Ovary (tissue), 9 donors: ENCODE results near the gene TCIRG1. TPM values are rescaled to one million over a fixed set of nuclear protein-coding genes. Genes with fewer than 3 reads are reported as not detected.

ENCODE experiments used
- DNase-seq, 5 donors: peaks; one replicate each; pipeline ENCODE4 v3.0.0-alpha.2; 2019 to 2020
- H3K27ac ChIP-seq, 2 donors: fragments of 200-600 bp; one replicate each; pipeline versions ENCODE4 v1.5.1 to v1.8.0; 2019 to 2022
- H3K27me3 ChIP-seq: fragments of 200-600 bp; one replicate; pipeline ENCODE4 v1.8.0; 2022
- H3K36me3 ChIP-seq: fragments of 200-600 bp; sonication (generic); one replicate; pipeline ENCODE4 v1.5.1; 2019
- H3K4me1 ChIP-seq: one replicate; pipeline ENCODE4 v1.8.1; 2013; ENCODE audit warnings: mild to moderate bottlenecking, moderate library complexity; ENCODE audit not compliant: insufficient read depth
- H3K4me3 ChIP-seq: fragments of 200-600 bp; sonication (generic); one replicate; pipeline ENCODE4 v1.5.1; 2017
- H3K9me3 ChIP-seq, 2 donors: fragments of 200-600 bp in 1 of 2; sonication (generic) in 1 of 2; one replicate each; pipeline versions ENCODE4 v1.5.1 to v1.8.1; 2013 to 2019; ENCODE audit warnings: mild to moderate bottlenecking in 1 of 2, moderate library complexity in 1 of 2
- CTCF ChIP-seq, 3 donors: fragments of 450-650 bp in 2 of 3; fragments of 200-600 bp in 1 of 3; IDR thresholded peaks; one replicate each; pipeline versions ENCODE4 v1.5.1 to v1.8.0; 2016 to 2022; ENCODE audit warnings: antibody characterized with exemption in 3 of 3, mild to moderate bottlenecking in 1 of 3
- EP300 ChIP-seq: sonication (generic); formaldehyde crosslinking; IDR thresholded peaks from one replicate; pipeline ENCODE4 v1.6.1; 2017; ENCODE audit warnings: antibody characterized with exemption
- POLR2A ChIP-seq: fragments of 450-650 bp; IDR thresholded peaks from one replicate; pipeline ENCODE4 v1.6.1; 2017; ENCODE audit warnings: antibody characterized with exemption, mild to moderate bottlenecking, moderate library complexity
- WGBS, 3 donors: extraction: QIAGEN DNeasy Blood & Tissue Kit in 1 of 3; methylation state at CpG; one replicate each; pipeline versions ENCODE4 v1.1.5 to v1.1.7; 2013 to 2017; 5-methylcytosine and 5-hydroxymethylcytosine counted together
- intact Hi-C, 4 donors: fragments of 100-400 bp; cut with DNase I; formaldehyde crosslinking; loops; one replicate each; pipeline versions ENCODE4 v1.11.0 to v1.15.1; 2022 to 2023
- polyA plus RNA-seq, 2 donors: library from polyadenylated mRNA; stranded (reverse); fragments of 200-250 nt in 1 of 2; fragments of 350-450 nt in 1 of 2; fragmentation: Illumina TruSeq in 1 of 2; extraction: RNeasy Lipid Tissue Mini Kit (QIAGEN cat#74804) in 1 of 2; gene quantifications; one replicate each; pipeline ENCODE4 v1.2.3, GENCODE V29; 2013 to 2014
- total RNA-seq, 7 donors: library from RNA; depleted of rRNA in 2 of 7; stranded (reverse); fragments of >200 nt in 2 of 7; fragmentation: NEBNext Ultra II Directional in 3 of 7; extraction: Animal tissue kit (Norgen Biotek cat#: 25700) in 3 of 7; gene quantifications; one replicate each; pipeline versions ENCODE4 v1.1.0 to v1.2.4, GENCODE V29; 2016 to 2023
- donor health status: DM: no; HTN: no; CAD: no; lungs with moderate emphysema.
- donor health status: DM: no; HTN: no; CAD: no.
- donor health status: Bipolar disorder and iron deficiency.
- donor health status: DM: yes; HTN: yes; CAD: no.
- donor health status: DM: no; HTN: no; CAD: no.
- donor health status: DM: yes; HTN: yes; CAD: no.

TCIRG1 gene
- total and polyA plus RNA-seq, 9 donors = 2.2 to 109 (median 77.4) TPM

- WGBS, 3 donors = 97 to 98% (median 98%) methylated on average over 8 of the region's 8 CpGs
- Histone ChIP-seq H3K4me1 (peaks cover 3% of the 10 kb centered on the region), H3K9me3 (no peaks in the 10 kb centered on the region), H3K36me3 (no peaks in the 10 kb centered on the region), H3K27me3 (no peaks in the 10 kb centered on the region), H3K27ac (no peak overlapping the region), H3K4me3 (no peak overlapping the region)
- no peak for DNase-seq
- intact Hi-C loops = no loop called here
- TF ChIP-seq POLR2A (no peak), EP300 (no peak), CTCF (IDR thresholded peaks at IDR 0.05) (no peak)
Measured at GRCh38 chr11:68015467-68015866, 23.4 kb upstream of the TCIRG1 start.

GRCh38 chr11:68016161-68016903 lies 22.5 kb upstream of the TCIRG1 start:
- Histone ChIP-seq H3K27ac (no peak overlapping the region), H3K4me3 (no peak overlapping the region), H3K27me3 (no peaks in the 10 kb centered on the region), H3K9me3 (no peaks in the 10 kb centered on the region), H3K36me3 (no peaks in the 10 kb centered on the region), H3K4me1 (peaks cover 3% of the 10 kb centered on the region)
- 61 to 66% (median 62%) methylated on average over 13 of the region's 13 CpGs for WGBS, 3 donors
- no peak for TF ChIP-seq POLR2A
- TF ChIP-seq EP300 = no peak
- TF ChIP-seq CTCF (IDR thresholded peaks at IDR 0.05) = no peak
- DNase-seq = no peak
- intact Hi-C loops = no loop called here

GRCh38 chr11:68016904-68017817 lies 21.7 kb upstream of the TCIRG1 start:
- no peaks in the 10 kb centered on the region for H3K36me3 ChIP-seq
- intact Hi-C loops = no loop called here
- no peak overlapping the region for H3K27ac ChIP-seq
- no peak overlapping the region for H3K4me3 ChIP-seq
- DNase-seq = no peak
- H3K27me3 ChIP-seq = no peaks in the 10 kb centered on the region
- no peaks in the 10 kb centered on the region for H3K9me3 ChIP-seq
- H3K4me1 ChIP-seq = peaks cover 3% of the 10 kb centered on the region
- TF ChIP-seq CTCF (IDR thresholded peaks at IDR 0.05) (no peak), POLR2A (no peak), EP300 (no peak)
- 56 to 60% (median 57%) methylated on average over 15 to 16 of the region's 16 CpGs for WGBS, 3 donors

- intact Hi-C loops = no loop called here
Measured at GRCh38 chr11:68017980-68018729, 20.7 kb upstream of the TCIRG1 start.

More at GRCh38 chr11:68017980-68018729, 20.7 kb upstream of the TCIRG1 start:
- no peak for TF ChIP-seq EP300
- TF ChIP-seq CTCF (IDR thresholded peaks at IDR 0.05) = no peak
- no peak for TF ChIP-seq POLR2A
- no peak for DNase-seq
- 67 to 79% (median 77%) methylated on average over 27 of the region's 27 CpGs for WGBS, 3 donors
- Histone ChIP-seq H3K27me3 (no peaks in the 10 kb centered on the region), H3K36me3 (no peaks in the 10 kb centered on the region), H3K4me3 (no peak overlapping the region), H3K9me3 (no peaks in the 10 kb centered on the region), H3K27ac (no peak overlapping the region), H3K4me1 (no peaks in the 10 kb centered on the region)
